GM19239 (cell line): ENCODE results near the gene STXBP6.
"Not testable (repeated sequence)": the region's sequence is repeated elsewhere in the genome, so short reads cannot be mapped to it uniquely, and the experiment has no call there.

Experiments
- DNase-seq: peaks from one replicate; pipeline ENCODE4 v3.0.0; 2011; ENCODE audit warnings: low spot score; ENCODE audit not compliant: insufficient read length
- FAIRE-seq: peaks from 2 replicates; lab custom pipeline; 2011; peaks lifted over from hg19 to GRCh38; lab: Jason Lieb, UNC

The STXBP6 gene

DNA sequence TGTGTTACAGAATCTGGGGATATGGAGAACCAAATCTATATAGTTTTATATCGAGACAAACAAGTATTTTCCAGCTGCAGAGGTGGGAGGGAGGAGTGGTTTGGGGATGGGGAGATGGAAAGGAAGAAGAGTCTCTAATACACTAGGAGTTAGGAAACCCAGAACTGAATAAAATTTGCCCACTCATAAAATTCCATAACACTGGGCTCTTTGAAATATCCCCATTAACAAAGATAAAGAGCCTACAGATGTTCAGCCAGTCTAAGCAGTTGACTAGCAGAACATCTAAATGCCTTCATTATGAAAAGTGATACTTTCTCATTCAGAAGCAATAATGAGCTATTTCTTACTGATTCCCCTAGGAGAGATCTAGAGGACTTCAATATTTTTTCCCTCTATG is 264.2 kb downstream of the STXBP6 start:
- FAIRE-seq = no peak
- no peak for DNase-seq

DNA sequence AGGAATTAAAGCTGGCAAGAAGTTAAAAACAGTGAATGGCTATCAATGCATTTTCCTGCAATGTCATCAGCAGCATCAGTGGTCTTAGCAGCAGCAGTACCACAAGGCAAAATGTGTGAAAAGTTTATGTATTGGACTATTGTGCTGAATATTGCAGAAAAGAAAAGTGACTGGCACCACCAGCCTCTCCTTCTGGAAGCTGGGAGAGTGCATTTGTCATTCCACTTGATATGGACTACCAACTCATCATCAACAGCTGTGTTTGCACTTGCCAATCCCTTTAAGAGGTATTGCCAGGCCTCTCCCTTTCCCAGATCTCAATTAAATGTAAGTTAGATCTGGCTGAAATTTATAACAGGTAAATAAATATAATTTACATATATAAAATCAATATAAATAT is 265.0 kb downstream of the STXBP6 start:
- FAIRE-seq (no peak), DNase-seq (no peak)

DNA sequence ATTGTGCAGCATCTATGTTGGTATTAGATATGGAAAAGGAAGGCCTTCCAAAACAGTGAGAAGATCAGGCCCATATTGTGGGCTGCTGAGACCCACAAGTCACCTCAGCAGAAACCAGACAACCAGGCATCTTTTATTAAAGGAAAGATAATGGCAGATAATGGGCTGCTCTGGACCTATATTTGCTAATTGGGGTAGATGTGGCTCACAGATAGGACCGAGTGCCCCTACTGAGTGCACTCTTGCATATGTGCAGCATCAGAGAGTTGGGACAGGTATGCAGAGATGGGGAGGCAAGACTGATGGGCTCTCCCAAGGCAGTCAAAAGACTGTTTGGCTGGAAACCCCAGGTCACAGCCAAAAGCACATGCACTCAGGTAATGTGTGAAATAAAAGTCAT is 266.2 kb downstream of the STXBP6 start:
- FAIRE-seq = no peak
- no peak for DNase-seq

DNA sequence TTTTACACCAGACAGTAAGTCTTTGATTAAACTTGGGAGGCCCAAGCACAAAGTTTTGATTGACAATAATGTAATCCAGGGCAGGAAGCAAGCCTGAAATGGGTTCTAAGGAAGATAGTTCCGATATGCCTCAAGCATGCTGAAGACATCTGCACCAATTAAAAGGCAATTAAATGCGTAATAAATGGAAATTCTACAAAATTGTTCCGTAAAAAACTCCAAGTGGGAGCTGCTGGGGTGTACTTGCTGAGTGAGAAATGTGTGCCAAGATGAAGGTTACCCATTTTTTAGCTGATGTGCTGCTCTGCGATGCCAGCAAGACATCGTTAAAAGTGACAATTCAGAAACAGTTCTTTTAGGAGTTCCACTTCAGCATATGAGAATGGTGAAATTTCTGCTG is 269.7 kb downstream of the STXBP6 start:
- FAIRE-seq (no peak), DNase-seq (no peak)

DNA sequence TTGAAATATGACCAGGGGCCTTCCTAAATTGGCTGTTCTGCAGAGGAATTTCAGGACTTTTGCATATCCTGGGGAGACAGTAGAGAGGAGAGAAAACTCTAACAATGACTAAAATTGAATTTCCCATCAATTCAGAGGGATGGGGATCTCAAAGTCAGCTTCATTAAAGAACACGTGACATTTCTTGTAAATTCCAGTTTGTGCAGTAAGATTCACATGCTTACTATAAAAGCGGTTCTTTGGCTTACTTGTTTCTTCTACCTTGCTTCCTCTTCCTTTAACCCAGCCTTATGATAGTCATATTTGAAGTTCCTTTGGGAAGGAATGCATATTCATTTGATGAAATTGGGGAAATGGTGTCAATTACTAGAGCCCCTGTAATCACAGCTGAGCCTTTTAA is 272.3 kb downstream of the STXBP6 start:
- FAIRE-seq (no peak), DNase-seq (no peak)

DNA sequence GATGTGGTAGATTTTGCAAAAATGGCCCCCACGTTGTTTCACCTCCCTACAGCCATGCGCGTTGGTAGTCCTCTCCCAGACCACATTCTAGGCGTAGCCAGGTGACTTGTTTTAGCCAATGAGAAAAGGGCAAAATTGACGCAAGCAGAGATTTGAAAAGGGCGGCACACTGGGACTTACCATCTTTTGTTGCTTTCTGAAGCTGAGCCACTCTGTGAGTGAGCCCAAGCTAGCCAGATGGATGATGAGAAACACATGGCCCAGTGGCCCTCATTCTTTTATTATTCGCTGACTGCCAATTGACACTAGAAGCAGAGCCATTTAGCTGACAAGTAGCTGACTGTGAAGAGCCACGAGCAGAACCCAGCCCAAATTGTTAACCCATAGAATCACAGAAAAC is 274.0 kb downstream of the STXBP6 start:
- FAIRE-seq (no peak), DNase-seq (no peak)

DNA sequence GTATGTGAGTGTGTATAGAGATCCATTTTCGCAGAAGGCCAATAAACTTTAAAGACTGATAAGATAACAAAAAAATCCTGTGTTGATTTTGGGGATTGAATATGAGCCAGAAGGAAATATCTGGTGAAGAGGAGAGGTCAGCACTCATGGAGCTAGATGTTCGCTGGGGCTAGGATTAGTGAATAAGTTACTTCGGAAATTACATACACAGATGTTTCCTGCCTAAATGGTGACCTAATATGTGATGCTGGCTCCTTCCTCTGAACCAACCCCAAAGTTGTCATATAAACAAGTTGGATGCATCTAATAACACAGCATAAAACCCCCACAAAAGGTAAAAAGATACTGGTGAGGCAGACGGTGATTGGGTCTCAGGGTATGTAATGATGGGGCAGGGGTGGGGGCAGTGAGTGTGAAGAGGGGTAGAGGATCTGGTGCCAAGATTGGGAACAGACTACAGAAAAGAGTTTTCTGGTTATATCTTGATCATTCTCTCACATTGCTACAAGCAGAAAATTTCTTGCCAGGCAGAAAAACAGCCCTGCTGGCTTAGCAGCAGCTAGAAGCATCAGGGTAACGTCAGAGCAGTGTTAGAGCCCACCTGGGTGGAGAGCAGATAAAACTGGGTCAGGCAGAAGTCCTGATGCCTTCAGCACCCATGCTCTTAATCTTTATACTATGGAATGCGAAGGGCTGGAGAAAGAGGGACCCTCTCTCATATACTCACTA is 275.6 kb downstream of the STXBP6 start:
- DNase-seq (no peak), FAIRE-seq (no peak)

DNA sequence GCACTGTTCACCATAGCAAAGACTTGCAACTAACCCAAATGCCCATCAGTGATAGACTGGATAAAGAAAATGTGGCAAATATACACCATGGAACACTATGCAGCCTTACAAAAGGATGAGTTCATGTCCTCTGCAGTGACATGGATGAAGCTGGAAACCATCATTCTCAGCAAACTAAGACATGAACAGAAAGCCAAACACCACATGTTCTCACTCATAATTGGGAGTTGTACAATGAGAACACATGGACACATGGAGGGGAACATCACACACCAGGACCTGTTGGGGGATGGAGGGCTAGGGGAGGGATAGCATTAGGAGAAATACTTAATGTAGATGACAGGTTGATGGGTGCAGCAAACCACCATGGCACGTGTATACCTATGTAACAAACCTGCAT is 276.4 kb downstream of the STXBP6 start:
- not testable (repeated sequence) for DNase-seq, FAIRE-seq

DNA sequence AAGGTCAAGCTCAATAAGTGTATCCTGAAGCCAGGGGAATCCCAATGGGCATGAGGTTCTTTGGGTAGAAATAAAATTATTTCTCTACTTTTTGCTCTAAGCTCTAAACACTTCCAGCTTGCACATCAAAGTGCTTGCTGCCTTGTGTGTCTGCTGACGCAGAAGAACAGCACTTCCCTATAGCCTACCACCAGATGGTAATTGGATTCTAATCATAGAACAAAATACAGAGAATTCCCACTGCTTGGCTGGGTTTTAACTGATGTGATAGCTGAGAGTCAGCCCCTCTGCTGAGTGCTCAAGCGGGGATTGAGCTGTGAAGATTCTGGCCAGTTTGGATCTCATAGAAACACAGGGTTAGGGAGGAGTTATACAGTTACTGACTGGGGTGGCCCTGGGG is 283.5 kb downstream of the STXBP6 start:
- DNase-seq = no peak
- FAIRE-seq = no peak

DNA sequence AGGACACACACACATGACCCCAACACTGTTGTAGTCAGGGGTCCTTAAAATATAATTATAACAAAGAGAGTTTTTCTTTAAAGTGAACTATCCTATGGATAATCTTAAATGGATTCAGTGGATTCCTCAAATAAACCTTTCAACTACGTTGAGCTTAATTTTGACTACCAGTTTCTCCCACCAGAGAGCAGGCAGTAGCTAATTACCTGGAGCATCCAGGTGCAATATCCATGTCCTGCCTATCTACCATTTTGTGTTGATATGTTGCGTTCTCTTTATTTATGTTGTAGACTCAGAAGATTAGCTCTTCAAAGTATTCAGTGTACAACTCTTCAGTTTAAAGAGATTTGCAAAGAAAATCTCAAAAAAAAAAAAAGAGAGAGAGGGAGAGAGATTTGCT is 288.8 kb downstream of the STXBP6 start:
- DNase-seq = no peak
- no peak for FAIRE-seq
